Trophoblast cell (in vitro differentiated cells and primary cell): ENCODE measurements around the gene VTI1A.

Source experiments
- DNase-seq, 2 donors: peaks; one replicate each; pipeline ENCODE4 v3.0.0-alpha.2; 2016
- H2AFZ ChIP-seq: 2 replicates; pipeline ENCODE4 v1.6.1; 2013; ENCODE audit warnings: low read length, moderate library complexity, mild to moderate bottlenecking; ENCODE audit not compliant: insufficient read depth, poor library complexity
- H2AK5ac ChIP-seq: 2 replicates; pipeline ENCODE4 v1.6.1; 2013; ENCODE audit warnings: mild to moderate bottlenecking, low read length
- H2BK120ac ChIP-seq: 2 replicates; pipeline ENCODE4 v1.6.1; 2013; ENCODE audit warnings: low read length, mild to moderate bottlenecking, moderate library complexity; ENCODE audit not compliant: insufficient read depth, poor library complexity
- H2BK12ac ChIP-seq: 2 replicates; pipeline ENCODE4 v1.6.1; 2013; ENCODE audit warnings: mild to moderate bottlenecking, low read length, moderate library complexity
- H2BK5ac ChIP-seq: 2 replicates; pipeline ENCODE4 v1.6.1; 2013; ENCODE audit warnings: low read length, low read depth, moderate library complexity, mild to moderate bottlenecking; ENCODE audit not compliant: poor library complexity
- H3K14ac ChIP-seq: 2 replicates; pipeline ENCODE4 v1.6.1; 2013; ENCODE audit warnings: mild to moderate bottlenecking, low read length
- H3K18ac ChIP-seq: 2 replicates; pipeline ENCODE4 v1.6.1; 2013; ENCODE audit warnings: mild to moderate bottlenecking, low read length
- H3K23ac ChIP-seq: 2 replicates; pipeline ENCODE4 v1.6.1; 2013; ENCODE audit warnings: low read length
- H3K27ac ChIP-seq: 2 replicates; pipeline ENCODE4 v1.5.1; 2013; ENCODE audit warnings: low read depth, mild to moderate bottlenecking, inconsistent platforms, low read length, moderate library complexity
- H3K27me3 ChIP-seq: 2 replicates; pipeline ENCODE4 v1.6.1; 2013; ENCODE audit warnings: inconsistent platforms, mild to moderate bottlenecking, low read length, moderate library complexity; ENCODE audit not compliant: insufficient read depth
- H3K36me3 ChIP-seq, 2 experiments: 1 replicate in 1 of 2; 2 replicates in 1 of 2; pipeline ENCODE4 v1.6.1; 2013; ENCODE audit warnings: low read length in 2 of 2, mild to moderate bottlenecking in 2 of 2, moderate library complexity in 1 of 2; ENCODE audit not compliant: insufficient read depth in 2 of 2, control insufficient read depth in 1 of 2
- H3K4ac ChIP-seq: 2 replicates; pipeline ENCODE4 v1.6.1; 2013; ENCODE audit warnings: low read depth, mild to moderate bottlenecking, low read length, moderate library complexity
- H3K4me1 ChIP-seq, 2 experiments: 1 replicate in 1 of 2; 2 replicates in 1 of 2; pipeline ENCODE4 v1.6.1; 2013; ENCODE audit warnings: low read length in 2 of 2, mild to moderate bottlenecking in 2 of 2, moderate library complexity in 1 of 2; ENCODE audit not compliant: insufficient read depth in 2 of 2, control insufficient read depth in 1 of 2
- H3K4me2 ChIP-seq: 2 replicates; pipeline ENCODE4 v1.6.1; 2013; ENCODE audit warnings: inconsistent platforms, mild to moderate bottlenecking, low read length, moderate library complexity
- H3K4me3 ChIP-seq: 2 replicates; pipeline ENCODE4 v1.5.1; 2013; ENCODE audit warnings: mild to moderate bottlenecking, low read depth, low read length, inconsistent platforms
- H3K79me1 ChIP-seq: one replicate; pipeline ENCODE4 v1.6.1; 2013; ENCODE audit warnings: low read length
- H3K79me2 ChIP-seq: 2 replicates; pipeline ENCODE4 v1.6.1; 2013; ENCODE audit warnings: low read length, mild to moderate bottlenecking; ENCODE audit not compliant: control insufficient read depth, insufficient read depth, poor library complexity
- H3K9ac ChIP-seq: 2 replicates; pipeline ENCODE4 v1.6.1; 2013; ENCODE audit warnings: mild to moderate bottlenecking, low read length
- H3K9me3 ChIP-seq: 2 replicates; pipeline ENCODE4 v1.6.1; 2013; ENCODE audit warnings: low read depth, mild to moderate bottlenecking, control low read depth, inconsistent platforms, low read length; ENCODE audit not compliant: insufficient read depth
- H4K12ac ChIP-seq: 2 replicates; pipeline ENCODE4 v1.6.1; 2013; ENCODE audit warnings: low read depth, mild to moderate bottlenecking, low read length, moderate library complexity
- H4K8ac ChIP-seq: 2 replicates; pipeline ENCODE4 v1.6.1; 2013; ENCODE audit warnings: low read depth, mild to moderate bottlenecking, low read length, moderate library complexity
- H4K91ac ChIP-seq: one replicate; pipeline ENCODE4 v1.6.1; 2013; ENCODE audit warnings: low read depth, mild to moderate bottlenecking, low read length, moderate library complexity
- WGBS: extraction: QIAGEN DNeasy Blood & Tissue Kit; methylation state at CpG from one replicate; pipeline ENCODE4 v1.1.7; 2013; ENCODE audit warnings: missing lambda C conversion rate; ENCODE audit not compliant: insufficient read length, insufficient coverage; ENCODE audit errors: extremely low coverage; 5-methylcytosine and 5-hydroxymethylcytosine counted together

Gene VTI1A

GRCh38 chr10:112618814-112619213, 171.8 kb downstream of the VTI1A start:
- Histone ChIP-seq H2AFZ (no peak overlapping the region), H3K27ac (no peak overlapping the region), H3K23ac (no peak overlapping the region), H4K8ac (no peak overlapping the region), H3K79me2 (no peaks in the 10 kb centered on the region), H3K4me1 (peaks cover 3 to 7% of the 10 kb centered on the region in 2 experiments), H3K27me3 (no peaks in the 10 kb centered on the region), H2BK120ac (no peak overlapping the region), H3K4me2 (no peak overlapping the region), H4K91ac (no peak overlapping the region), H3K9ac (no peak overlapping the region), H2BK5ac (no peak overlapping the region), H3K9me3 (no peaks in the 10 kb centered on the region), H3K4ac (no peak overlapping the region), H4K12ac (no peak overlapping the region), H3K14ac (no peak overlapping the region), H2AK5ac (no peak overlapping the region), H3K36me3 (no peaks in the 10 kb centered on the region), H3K18ac (no peak overlapping the region), H3K4me3 (no peak overlapping the region), H3K79me1 (peaks cover 2% of the 10 kb centered on the region), H2BK12ac (no peak overlapping the region)
- no peak for DNase-seq
- WGBS, result no CpG with 5 or more reads among the region's 3 CpGs

GRCh38 chr10:112619556-112619955, 172.5 kb downstream of the VTI1A start:
- H3K9me3 ChIP-seq, result no peaks in the 10 kb centered on the region
- peak overlapping the region; percentile 70 for H4K8ac ChIP-seq
- no peak overlapping the region for H4K91ac ChIP-seq
- H3K4me1 ChIP-seq, result peaks cover 3 to 7% of the 10 kb centered on the region in 2 experiments
- no peaks in the 10 kb centered on the region for H3K36me3 ChIP-seq
- H3K18ac ChIP-seq, result no peak overlapping the region
- no peak overlapping the region for H3K4me3 ChIP-seq
- H3K23ac ChIP-seq, result no peak overlapping the region
- no CpG with 5 or more reads among the region's 4 CpGs for WGBS
- peaks cover 2% of the 10 kb centered on the region for H3K79me1 ChIP-seq
- H3K4me2 ChIP-seq, result no peak overlapping the region
- peak overlapping the region; percentile 72 for H3K27ac ChIP-seq
- no peaks in the 10 kb centered on the region for H3K27me3 ChIP-seq
- peak overlapping the region; percentile 51 for H3K14ac ChIP-seq
- H2BK12ac ChIP-seq, result peak overlapping the region; percentile 64
- no peak overlapping the region for H2AFZ ChIP-seq
- peak overlapping the region; percentile 43 for H4K12ac ChIP-seq
- H3K79me2 ChIP-seq, result no peaks in the 10 kb centered on the region
- H2BK120ac ChIP-seq, result no peak overlapping the region
- H3K4ac ChIP-seq, result no peak overlapping the region
- peak in 1 of 2 donors; percentile 46 for DNase-seq
- no peak overlapping the region for H3K9ac ChIP-seq
- no peak overlapping the region for H2AK5ac ChIP-seq
- peak overlapping the region; percentile 76 for H2BK5ac ChIP-seq

GRCh38 chr10:112622786-112623185, 175.8 kb downstream of the VTI1A start:
- WGBS, result no CpG with 5 or more reads among the region's 2 CpGs
- no peak overlapping the region for H2AFZ ChIP-seq

GRCh38 chr10:112624546-112625048, 177.6 kb downstream of the VTI1A start:
- Histone ChIP-seq H4K12ac (no peak overlapping the region), H3K4me3 (no peak overlapping the region), H2BK120ac (no peak overlapping the region), H3K4ac (no peak overlapping the region), H3K23ac (no peak overlapping the region), H2BK5ac (no peak overlapping the region), H2BK12ac (no peak overlapping the region), H3K27ac (no peak overlapping the region), H3K27me3 (no peaks in the 10 kb centered on the region), H3K79me2 (no peaks in the 10 kb centered on the region), H2AK5ac (no peak overlapping the region), H3K18ac (no peak overlapping the region), H3K14ac (no peak overlapping the region), H3K9ac (no peak overlapping the region), H3K36me3 (no peaks in the 10 kb centered on the region), H3K79me1 (peaks cover under 1% of the 10 kb centered on the region), H3K9me3 (no peaks in the 10 kb centered on the region), H4K8ac (no peak overlapping the region), H3K4me1 (peaks cover 1 to 2% of the 10 kb centered on the region in 2 experiments), H2AFZ (no peak overlapping the region), H3K4me2 (no peak overlapping the region), H4K91ac (no peak overlapping the region)
- WGBS, result no CpG with 5 or more reads among the region's 7 CpGs
- no peak for DNase-seq

More at GRCh38 chr10:112622786-112623185, 175.8 kb downstream of the VTI1A start:
- DNase-seq, result no peak
- Histone ChIP-seq H3K14ac (no peak overlapping the region), H3K18ac (no peak overlapping the region), H2BK120ac (no peak overlapping the region), H2BK5ac (no peak overlapping the region), H2AK5ac (no peak overlapping the region), H4K91ac (no peak overlapping the region), H4K8ac (no peak overlapping the region), H2BK12ac (no peak overlapping the region), H3K4me3 (no peak overlapping the region), H3K36me3 (no peaks in the 10 kb centered on the region), H3K4ac (no peak overlapping the region), H3K4me2 (no peak overlapping the region), H4K12ac (no peak overlapping the region), H3K9me3 (no peaks in the 10 kb centered on the region), H3K4me1 (peaks cover 3 to 7% of the 10 kb centered on the region in 2 experiments), H3K79me1 (peaks cover 2% of the 10 kb centered on the region), H3K79me2 (no peaks in the 10 kb centered on the region), H3K27me3 (no peaks in the 10 kb centered on the region), H3K27ac (no peak overlapping the region), H3K23ac (no peak overlapping the region), H3K9ac (no peak overlapping the region)
